Kidney capillary endothelial cell (primary cell): ENCODE data around the gene ENDOV.

Source experiments
- DNase-seq: peaks from one replicate; pipeline ENCODE4 v3.0.0-alpha.2; 2018; ENCODE audit warnings: low spot score

The ENDOV gene

DNA sequence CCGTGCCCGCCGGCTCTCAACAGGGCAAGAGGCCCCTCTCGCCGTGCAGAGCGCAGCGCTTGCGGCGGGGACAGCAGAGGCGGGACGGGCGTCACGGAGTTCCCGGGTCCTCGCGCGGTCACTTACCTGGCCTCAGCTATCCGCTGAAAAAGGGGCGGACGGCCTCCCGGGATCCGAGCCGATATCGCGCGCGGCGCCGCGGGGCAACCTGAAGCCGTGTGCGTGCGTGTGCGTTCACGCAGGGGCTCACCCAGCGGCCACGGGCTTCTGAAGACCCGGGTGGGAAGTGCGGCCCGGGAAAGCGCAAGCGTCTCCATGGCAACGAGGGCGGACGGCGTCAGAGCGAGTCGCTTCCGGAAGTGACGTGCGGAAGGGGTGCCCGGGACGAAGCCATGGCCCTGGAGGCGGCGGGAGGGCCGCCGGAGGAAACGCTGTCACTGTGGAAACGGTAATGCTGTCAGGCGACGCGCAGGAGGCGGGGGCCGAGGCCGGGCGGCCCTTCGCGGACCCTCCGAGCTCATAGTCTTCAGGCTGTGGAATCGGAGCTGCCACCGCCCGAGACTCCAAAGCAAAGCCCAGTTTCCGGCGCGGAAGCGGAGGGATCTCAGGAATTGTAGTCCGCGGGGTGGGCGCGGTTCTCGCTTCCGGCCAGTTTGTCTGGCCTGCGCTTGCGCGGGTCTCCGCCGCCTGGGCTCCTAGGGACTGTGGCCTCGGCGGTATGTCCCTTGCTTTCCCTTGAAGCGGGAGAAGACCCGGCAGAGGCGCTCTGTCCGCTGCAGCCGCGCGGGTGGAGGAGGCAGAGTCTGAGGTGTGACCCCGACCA lies at the start of gene ENDOV:
TSS of gene ENDOV (plus strand) at position 365 of the 823 bp plus-strand sequence. CDS start at position 393, 28 bp downstream.
- DNase-seq, result peak; percentile 90

- no peak for DNase-seq
Measured at GRCh38 chr17:80365983-80366382, 49.0 kb upstream of the ENDOV start.

- no peak for DNase-seq
Measured at GRCh38 chr17:80367503-80367902, 47.5 kb upstream of the ENDOV start.

DNA sequence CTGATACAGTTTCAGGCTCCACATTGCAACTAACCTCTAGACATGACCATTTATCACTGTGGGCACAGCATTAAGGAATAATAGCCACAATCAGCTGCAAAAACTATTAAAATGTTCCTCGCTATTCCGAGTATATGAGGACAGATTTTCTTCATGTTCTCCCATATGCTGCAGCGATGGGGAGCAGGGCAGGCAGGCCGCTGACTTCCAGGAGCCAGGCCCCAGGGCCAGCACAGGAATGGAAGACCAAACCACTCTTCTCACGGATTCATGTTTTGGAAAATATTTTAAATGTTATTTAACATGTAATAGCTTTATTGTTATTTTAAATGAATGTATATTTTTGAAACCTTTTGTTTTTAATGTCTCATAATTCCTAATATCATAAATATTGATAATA lies 43.8 kb upstream of the ENDOV start:
- no peak for DNase-seq

DNA sequence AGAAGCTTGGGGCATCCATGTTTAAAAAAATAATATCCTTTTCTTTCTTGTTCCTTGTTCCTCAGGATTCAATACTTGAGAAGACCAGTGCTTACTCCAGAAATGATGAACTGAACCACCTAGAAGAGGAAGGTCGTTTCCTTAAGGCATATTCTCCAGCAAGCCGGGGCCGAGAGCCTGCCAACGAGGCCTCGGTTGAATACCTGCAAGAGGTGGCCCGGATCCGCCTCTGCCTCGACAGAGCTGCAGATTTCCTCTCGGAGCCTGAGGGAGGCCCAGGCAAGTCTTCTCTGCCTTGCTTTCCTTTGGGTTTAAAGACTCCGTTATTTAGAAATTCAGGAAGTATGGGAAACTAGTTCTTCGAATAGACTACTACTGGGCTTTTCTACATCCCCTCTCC lies 42.5 kb upstream of the ENDOV start:
- DNase-seq, result no peak

DNA sequence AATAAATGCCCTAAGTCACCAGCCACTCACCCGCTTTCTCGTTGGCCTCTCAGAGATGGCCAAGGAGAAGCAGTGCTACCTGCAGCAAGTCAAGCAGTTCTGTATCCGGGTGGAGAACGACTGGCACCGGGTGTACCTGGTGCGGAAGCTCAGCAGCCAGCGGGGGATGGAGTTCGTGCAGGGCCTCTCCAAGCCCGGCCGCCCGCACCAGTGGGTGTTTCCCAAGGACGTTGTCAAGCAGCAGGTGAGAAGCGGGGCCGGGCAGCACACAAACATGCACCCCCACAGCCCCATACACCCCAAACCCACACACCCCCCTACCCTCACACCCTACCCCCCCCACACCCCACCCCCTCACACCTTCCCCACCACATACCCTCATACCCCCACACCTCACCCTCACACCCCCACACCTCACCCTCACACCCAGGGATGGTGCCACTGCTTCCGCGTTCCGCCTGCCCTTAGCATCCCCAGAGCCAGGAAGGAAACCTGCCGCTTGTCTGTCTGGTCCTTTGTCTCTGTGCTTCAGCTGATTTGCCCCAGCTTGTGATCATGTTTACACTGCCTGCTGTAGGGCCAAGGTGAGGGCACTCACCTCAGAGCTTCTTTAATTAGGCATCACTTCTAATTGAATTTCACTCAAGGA lies 41.9 kb upstream of the ENDOV start:
- no peak for DNase-seq

DNA sequence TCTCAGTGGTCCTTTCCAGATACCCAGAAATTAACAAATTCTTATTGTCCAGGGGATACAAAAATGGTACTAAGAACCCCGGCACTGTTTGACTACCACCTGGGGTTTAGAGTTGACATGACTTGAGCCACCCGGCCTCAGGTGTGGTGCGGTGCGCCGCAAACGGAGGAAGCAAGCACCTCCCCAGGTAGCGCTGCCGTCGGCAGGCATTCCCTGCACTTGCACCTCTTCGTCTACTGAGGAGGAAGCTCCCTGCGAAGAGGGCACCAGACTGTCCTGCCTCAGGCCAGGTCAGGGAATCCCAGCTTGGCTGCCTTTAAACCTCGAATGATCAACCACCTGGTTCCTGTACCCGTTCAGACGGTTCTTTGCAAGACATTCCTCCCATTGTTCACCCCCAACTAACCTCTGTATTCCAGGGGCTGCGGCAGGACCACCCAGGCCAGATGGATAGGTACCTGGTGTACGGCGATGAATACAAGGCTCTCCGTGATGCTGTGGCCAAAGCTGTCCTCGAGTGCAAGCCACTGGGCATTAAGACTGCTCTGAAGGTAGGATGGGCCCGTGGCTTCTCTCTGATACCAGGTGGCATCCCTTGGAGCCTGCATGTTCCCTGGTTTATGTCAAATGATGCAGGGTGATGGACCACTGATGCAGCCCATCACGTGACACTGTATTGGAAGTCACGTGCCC lies 40.8 kb upstream of the ENDOV start:
- no peak for DNase-seq

DNA sequence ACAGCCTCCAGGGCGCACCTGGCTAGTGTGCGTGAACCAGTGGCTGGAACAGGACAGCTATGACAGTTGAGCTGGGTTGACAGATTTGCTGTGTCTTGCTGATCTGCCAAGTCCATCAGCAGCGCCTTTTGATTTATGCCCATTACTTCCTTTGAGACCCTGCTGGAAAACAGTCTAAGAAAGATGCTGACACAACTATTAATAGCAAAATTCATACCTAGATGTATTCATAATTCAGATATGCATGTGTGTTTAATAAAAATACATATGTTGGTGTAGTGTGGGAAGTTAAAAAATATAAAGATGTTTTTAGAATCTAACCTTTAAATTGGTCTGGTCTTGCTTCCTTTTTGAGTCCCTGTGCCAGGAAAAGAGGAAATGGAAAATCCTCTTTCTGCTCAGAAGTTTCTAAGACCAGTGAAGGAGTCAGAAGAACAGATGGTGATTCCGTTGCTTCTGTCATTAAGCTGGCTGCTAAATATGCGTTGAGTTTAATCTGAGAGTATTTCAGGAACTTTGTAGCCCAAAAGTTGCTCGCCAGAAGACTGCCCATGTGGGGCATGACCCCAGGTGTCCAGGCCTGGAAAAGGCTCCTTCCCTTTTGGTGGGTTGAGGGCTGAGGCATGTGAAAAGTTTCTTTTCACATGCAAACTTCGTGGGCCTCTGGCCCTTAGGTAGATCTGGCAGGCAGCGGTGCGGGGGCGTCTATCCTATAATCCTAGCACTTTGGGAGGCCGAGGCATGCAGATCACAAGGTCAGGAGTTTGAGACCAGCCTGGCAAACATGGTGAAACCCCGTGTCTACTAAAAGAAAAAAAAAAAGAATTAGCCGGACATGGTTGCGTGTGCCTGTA lies 40.0 kb upstream of the ENDOV start:
- no peak for DNase-seq

DNA sequence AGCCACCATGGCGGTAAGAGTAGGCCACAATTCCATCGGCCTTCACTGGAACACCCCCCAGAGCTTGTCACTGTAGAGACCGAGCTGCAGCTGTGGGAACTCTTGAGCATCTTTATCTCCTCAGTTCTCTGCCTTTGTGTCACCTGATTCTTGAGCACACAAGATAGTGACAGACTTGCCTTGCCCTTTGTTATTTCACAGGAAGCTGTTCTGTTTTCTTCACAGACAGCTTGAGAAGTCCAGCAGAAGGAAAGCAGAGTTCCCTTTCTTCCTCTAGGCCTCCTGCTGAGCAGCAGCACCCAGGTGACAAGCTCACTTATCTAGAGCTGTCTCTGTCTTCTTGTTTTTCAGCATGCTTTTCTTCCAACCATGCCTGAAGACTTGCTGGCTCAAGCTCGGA lies 38.4 kb upstream of the ENDOV start:
- no peak for DNase-seq

GRCh38 chr17:80377798-80378197 lies 37.2 kb upstream of the ENDOV start:
- DNase-seq, result no peak

DNA sequence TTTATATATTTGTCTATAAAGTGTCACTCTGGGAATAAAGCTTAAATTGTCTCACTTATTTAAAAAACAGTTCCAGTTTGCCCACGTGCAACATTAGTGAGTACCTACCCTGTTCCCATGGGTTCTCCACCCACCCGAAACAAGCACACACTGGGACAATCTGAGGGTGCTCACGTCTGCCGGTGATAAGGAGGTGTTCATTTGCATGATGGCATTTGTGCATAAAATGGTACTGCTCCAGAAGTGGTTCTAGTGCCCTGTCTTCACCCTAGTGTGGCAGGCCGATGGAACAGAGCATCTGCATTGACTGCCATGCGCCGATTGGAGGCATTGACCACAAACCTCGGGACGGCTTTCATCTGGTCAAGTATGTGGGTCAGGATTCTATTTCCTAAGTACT lies 35.6 kb upstream of the ENDOV start:
- no peak for DNase-seq

- no peak for DNase-seq
Measured at GRCh38 chr17:80380068-80380467, 34.9 kb upstream of the ENDOV start.

GRCh38 chr17:80380555-80381002 lies 34.4 kb upstream of the ENDOV start:
- DNase-seq, result no peak

- DNase-seq, result no peak
Measured at GRCh38 chr17:80381416-80381923, 33.5 kb upstream of the ENDOV start.

- no peak for DNase-seq
Measured at GRCh38 chr17:80382446-80382845, 32.5 kb upstream of the ENDOV start.

- DNase-seq, result no peak
Measured at GRCh38 chr17:80382956-80383355, 32.0 kb upstream of the ENDOV start.

GRCh38 chr17:80384078-80384960 lies 30.6 kb upstream of the ENDOV start:
- DNase-seq, result no peak

DNA sequence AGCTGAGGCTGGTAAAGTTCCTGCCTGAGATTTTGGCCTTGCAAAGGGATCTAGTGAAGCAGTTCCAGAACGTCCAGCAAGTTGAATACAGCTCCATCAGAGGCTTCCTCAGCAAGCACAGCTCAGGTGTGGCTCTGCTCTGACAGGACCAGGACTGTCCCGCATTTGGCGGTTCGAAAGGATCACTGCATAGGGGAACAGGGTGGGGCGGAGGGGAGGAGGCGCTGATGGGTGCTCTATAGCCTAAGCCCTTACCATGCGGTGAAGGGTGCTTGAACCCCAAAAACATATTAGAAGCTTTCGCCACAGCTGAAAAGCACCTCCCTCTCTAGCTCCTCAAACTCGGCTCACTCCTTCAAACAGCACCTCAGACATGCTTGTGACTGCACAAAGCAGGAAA lies 29.9 kb upstream of the ENDOV start:
- DNase-seq, result no peak

DNA sequence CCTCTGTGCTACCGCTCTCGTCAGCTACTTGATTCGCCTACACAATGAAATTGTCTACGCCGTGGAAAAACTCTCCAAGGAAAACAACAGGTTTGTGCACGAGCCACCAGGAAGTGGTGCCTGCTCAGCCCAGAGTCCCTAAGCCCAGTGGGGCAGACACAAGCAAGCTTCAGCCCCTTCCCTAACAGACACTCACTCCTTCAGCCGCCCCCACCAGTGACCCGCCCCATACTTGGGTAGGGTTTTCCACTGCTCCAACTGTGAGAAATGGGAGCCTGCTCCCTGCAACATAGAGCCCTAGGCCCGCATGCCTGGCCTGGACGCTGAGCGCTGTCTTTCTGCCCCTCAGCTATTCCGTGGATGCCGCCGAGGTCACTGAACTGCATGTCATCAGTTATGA lies 28.6 kb upstream of the ENDOV start:
- DNase-seq, result no peak

DNA sequence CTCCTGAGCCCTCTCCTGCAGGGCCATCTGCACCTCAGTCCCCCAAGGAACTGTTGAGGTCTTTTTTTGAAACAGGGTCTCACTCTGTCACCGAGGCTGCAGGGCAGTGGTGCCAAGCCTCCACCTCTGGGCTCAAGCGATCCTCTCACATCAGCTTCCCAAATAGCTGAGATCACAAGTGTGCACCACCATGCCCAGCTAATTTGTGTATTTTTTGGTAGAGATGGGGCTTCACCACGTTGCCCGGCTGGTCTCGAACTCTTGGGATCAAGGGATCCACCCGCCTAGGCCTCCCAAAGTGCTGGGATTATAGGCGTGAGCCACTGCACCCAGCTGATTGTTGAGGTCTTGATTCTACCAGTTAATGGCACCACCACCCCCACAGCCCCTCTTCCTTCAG lies 27.9 kb upstream of the ENDOV start:
- DNase-seq, result no peak

- no peak for DNase-seq
Measured at GRCh38 chr17:80388175-80388574, 26.8 kb upstream of the ENDOV start.
